HepG2 (cell line): ENCODE measurements around the gene STYK1. TPM values are rescaled to one million over a fixed set of nuclear protein-coding genes. Genes with fewer than 3 reads are reported as not detected.

Experiments
- HMGXB3 ChIP-seq: sonication (generic); formaldehyde crosslinking; IDR thresholded peaks from 2 replicates; pipeline ENCODE4 v1.4.0; 2020; ENCODE audit warnings: missing genetic modification reagents, borderline replicate concordance
- HNF1B ChIP-seq: sonication (generic); formaldehyde crosslinking; IDR thresholded peaks from 2 replicates; pipeline ENCODE4 v1.5.1; 2020; ENCODE audit warnings: mild to moderate bottlenecking, moderate library complexity, missing genetic modification reagents
- JUN ChIP-seq: sonication (generic); formaldehyde crosslinking; IDR thresholded peaks from 2 replicates; pipeline ENCODE4 v1.4.0; 2020; ENCODE audit warnings: mild to moderate bottlenecking, missing genetic modification reagents
- KMT2B ChIP-seq: IDR thresholded peaks from 2 replicates; pipeline ENCODE4 v1.6.1; 2016; ENCODE audit warnings: missing genetic modification reagents, missing compliant biosample characterization
- MYC ChIP-seq: sonication (generic); formaldehyde crosslinking; IDR thresholded peaks from 2 replicates; pipeline ENCODE4 v1.9.0; 2021; ENCODE audit warnings: missing genetic modification reagents, borderline replicate concordance
- NCOA2 ChIP-seq: sonication (generic); formaldehyde crosslinking; IDR thresholded peaks from 2 replicates; pipeline ENCODE4 v1.8.0; 2022; ENCODE audit warnings: inconsistent platforms
- TFDP2 ChIP-seq: sonication (generic); formaldehyde crosslinking; IDR thresholded peaks from 2 replicates; pipeline ENCODE4 v1.4.0; 2020; ENCODE audit warnings: missing genetic modification reagents
- ZGPAT ChIP-seq: IDR thresholded peaks from 2 replicates; pipeline ENCODE4 v1.6.1; 2016; ENCODE audit warnings: mild to moderate bottlenecking
- ZNF446 ChIP-seq: sonication (generic); formaldehyde crosslinking; IDR thresholded peaks from 2 replicates; pipeline ENCODE4 v1.5.0; 2020; ENCODE audit warnings: mild to moderate bottlenecking, missing genetic modification reagents
- ZNF687 ChIP-seq: sonication (generic); formaldehyde crosslinking; IDR thresholded peaks from 2 replicates; pipeline ENCODE4 v1.5.1; 2020; ENCODE audit warnings: mild to moderate bottlenecking, missing genetic modification reagents, moderate library complexity
- polyA plus RNA-seq, 8 experiments: library from polyadenylated mRNA; depleted of rRNA in 3 of 8; stranded (reverse) in 7 of 8; unstranded in 1 of 8; fragments of >200 nt; fragmentation: Illumina TruSeq in 4 of 8; extraction: Trizol in 4 of 8; gene quantifications; 2 replicates each; pipeline versions ENCODE4 v1.2.1 to v1.2.3, GENCODE V29; 2011 to 2016; ENCODE audit warnings: low read depth in 4 of 8, missing spikeins in 1 of 8, mixed read lengths in 1 of 8; ENCODE audit not compliant: insufficient read depth in 1 of 8
- total RNA-seq, 5 experiments: library from RNA; depleted of rRNA; stranded (reverse); fragments of >200 nt; fragmentation: Illumina TruSeq; extraction: Trizol; gene quantifications; 2 replicates each; pipeline ENCODE4 v1.2.3, GENCODE V29; 2016; ENCODE audit warnings: low read depth in 1 of 5

The STYK1 gene
- total and polyA plus RNA-seq, 2 of the 13 experiments (the other 11 are each of a cell fraction or from before 2014, with no cell fraction given): not detected

- TF ChIP-seq HNF1B (CRISPR knock-in tag) (peak; percentile 45), ZGPAT (CRISPR knock-in tag) (peak; percentile 78), TFDP2 (CRISPR knock-in tag) (peak; percentile 59; the same call in 1 of the 2 replicates), ZNF687 (CRISPR knock-in tag) (peak; percentile 83), MYC (CRISPR knock-in tag) (peak; percentile 92), ZNF446 (CRISPR knock-in tag) (0 out of 2 replicates have a peak, but pooled peaks have one; percentile 37), KMT2B (CRISPR knock-in tag) (peak; percentile 69), HMGXB3 (no peak), JUN (0 out of 2 replicates have a peak, but pooled peaks have one; percentile 52), NCOA2 (0 out of 2 replicates have a peak, but pooled peaks have one; percentile 45)
Measured at GRCh38 chr12:10721651-10722501, 48.0 kb upstream of the STYK1 start (continued).
